GM10266 (cell line): ENCODE results near the gene ITGA11.

ENCODE experiments used
- DNase-seq: peaks from one replicate; pipeline ENCODE4 v3.0.0; 2012; ENCODE audit errors: extremely low spot score
- TF ChIP-seq, protein P1 (sequence below): IDR thresholded peaks from 2 replicates; pipeline ENCODE4 v1.5.1; 2012; ENCODE audit warnings: mild to moderate bottlenecking, low read depth; ENCODE audit not compliant: control insufficient read depth, insufficient read depth; ENCODE audit errors: missing control alignments

ITGA11 gene

DNA sequence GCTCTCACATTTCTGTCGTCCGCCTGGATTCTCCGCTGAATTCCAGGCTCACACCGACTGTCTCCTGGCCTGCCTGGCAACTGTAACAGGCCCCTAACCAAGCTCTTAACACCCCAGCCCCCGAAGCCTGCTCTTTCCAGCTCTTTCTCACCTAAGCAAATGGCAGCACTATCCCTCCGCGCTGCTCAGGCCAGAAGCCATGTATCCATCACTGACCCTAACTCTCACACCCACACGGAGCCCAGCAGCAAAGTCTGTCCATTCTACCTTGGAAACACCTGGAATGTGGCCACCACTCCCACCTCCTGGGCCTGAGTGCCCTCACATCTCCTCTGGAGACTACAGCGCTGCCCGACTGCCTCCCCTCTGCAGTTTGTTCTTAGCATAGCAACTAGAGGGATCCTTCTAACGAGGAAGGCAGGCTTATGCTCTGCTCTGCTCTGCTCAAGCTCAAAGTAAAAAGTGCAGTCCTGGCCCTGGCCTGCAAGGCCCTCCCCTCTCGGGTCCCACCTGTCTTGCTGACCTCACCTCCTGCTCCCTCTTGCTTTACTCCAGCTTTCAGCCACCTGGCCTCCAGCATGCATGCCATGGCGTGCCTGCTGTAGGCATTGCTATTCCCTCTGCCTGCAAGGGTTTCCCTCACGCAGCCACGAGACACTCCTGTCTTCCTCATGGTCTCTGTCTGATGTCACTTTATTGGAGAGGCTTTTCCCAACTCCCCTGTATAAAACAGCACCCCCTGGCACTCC, 127.2 kb downstream of the ITGA11 start:
- no peak for DNase-seq
- TF ChIP-seq, protein P1, sequence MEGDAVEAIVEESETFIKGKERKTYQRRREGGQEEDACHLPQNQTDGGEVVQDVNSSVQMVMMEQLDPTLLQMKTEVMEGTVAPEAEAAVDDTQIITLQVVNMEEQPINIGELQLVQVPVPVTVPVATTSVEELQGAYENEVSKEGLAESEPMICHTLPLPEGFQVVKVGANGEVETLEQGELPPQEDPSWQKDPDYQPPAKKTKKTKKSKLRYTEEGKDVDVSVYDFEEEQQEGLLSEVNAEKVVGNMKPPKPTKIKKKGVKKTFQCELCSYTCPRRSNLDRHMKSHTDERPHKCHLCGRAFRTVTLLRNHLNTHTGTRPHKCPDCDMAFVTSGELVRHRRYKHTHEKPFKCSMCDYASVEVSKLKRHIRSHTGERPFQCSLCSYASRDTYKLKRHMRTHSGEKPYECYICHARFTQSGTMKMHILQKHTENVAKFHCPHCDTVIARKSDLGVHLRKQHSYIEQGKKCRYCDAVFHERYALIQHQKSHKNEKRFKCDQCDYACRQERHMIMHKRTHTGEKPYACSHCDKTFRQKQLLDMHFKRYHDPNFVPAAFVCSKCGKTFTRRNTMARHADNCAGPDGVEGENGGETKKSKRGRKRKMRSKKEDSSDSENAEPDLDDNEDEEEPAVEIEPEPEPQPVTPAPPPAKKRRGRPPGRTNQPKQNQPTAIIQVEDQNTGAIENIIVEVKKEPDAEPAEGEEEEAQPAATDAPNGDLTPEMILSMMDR: no peak

DNA sequence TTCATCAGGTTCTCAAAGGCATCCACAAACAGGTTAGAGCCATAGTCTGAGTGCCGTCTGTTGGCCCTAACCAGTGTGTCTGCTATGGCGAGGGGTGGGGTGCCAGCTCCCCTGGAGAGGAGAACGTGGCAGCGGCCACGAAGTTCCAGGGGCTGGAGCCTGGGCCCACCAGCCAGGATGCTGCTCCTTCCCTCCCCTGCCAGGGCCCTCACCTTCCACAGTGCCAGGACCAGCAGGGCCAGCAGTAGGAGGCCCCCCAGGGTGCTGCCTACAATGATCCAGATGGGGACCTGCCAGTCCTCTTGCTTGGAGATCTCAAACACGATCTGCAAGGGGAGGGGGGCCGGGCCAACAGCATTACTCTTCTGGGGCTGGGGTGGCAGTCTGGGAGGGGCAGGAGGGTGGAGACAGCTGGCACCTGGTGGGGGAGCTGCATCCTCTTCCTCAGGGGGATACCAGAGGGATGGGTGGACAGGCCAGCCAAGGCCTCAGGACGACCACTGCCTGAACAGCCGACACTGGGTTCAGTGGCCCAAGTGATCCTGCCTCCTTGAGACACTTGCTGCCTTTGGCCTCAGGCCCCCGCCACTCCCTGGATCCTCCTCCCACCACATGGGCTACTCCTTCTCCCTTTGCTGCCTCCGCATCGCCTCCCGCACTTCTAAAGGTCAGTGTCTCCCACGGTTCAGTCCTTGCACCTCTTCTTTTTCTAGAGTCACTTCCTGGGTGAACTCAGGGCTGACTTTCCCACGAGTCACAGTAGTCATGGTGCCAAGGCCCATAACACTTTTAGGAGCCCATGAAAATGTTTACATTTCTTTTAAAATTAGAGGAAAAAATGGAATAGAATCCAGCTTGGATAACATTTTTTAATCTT, 128.2 kb downstream of the ITGA11 start:
- no peak for DNase-seq
- TF ChIP-seq, protein P1: no peak

DNA sequence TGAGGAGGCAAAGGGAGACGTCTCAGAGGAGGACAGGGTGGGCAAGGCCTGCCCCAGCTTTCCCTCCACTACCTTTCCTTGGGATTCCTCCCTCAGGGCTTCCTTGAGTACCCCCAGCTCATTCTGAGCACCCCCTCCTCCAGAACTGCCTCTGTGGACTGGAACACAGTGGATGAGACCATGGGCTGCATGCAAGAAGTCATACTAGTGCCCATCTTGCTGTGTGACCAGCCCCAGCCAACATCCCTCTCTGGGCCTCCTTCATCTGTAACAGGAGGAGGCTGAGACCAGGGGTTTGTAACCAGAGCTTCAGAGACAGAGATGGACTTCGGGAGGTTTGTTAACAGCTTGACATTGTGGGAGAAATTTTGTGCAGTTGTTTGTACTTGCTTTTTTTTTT, 128.8 kb downstream of the ITGA11 start:
- no peak for DNase-seq
- TF ChIP-seq, protein P1: no peak

DNA sequence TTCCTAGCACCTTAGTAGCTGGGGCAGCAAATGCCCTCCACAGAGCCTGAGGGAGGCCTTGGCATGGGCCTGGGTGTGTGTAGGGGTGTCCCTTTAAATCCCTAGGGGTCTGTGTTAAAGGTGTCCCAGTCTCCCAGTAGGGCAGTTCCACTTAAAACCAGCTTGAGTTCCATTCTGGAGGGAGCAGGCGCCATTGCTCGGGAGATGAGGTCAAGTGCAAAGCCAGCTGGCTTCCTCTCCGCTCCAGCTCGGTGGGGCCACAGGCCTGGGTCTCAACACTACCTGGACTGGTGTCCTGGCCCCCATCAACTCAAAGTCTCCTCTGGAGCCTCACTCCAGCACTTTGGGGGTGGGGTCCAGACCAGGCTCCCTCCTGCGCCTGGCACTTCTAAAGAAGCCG, 129.2 kb downstream of the ITGA11 start:
- TF ChIP-seq, protein P1: no peak
- no peak for DNase-seq

DNA sequence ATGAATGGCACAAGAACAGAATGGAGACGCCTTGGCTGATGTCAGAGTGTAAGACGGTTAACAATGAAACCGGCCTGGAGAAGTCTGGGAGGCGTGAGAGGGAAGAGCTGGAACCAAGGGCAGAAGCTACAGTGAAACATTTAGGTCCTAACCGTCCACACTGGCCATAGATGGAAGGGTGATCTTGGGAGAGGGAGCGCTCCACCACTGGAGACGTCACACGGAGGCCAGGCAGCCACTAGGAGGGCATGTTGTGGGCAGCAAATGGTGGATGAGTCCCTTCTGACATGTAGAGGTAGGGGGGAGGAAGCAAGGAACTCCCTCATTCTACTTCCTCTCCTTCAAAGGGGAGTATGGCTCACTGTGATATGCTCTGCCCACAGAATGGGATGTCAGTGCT, 130.7 kb downstream of the ITGA11 start:
- DNase-seq: no peak
- TF ChIP-seq, protein P1: no peak

DNA sequence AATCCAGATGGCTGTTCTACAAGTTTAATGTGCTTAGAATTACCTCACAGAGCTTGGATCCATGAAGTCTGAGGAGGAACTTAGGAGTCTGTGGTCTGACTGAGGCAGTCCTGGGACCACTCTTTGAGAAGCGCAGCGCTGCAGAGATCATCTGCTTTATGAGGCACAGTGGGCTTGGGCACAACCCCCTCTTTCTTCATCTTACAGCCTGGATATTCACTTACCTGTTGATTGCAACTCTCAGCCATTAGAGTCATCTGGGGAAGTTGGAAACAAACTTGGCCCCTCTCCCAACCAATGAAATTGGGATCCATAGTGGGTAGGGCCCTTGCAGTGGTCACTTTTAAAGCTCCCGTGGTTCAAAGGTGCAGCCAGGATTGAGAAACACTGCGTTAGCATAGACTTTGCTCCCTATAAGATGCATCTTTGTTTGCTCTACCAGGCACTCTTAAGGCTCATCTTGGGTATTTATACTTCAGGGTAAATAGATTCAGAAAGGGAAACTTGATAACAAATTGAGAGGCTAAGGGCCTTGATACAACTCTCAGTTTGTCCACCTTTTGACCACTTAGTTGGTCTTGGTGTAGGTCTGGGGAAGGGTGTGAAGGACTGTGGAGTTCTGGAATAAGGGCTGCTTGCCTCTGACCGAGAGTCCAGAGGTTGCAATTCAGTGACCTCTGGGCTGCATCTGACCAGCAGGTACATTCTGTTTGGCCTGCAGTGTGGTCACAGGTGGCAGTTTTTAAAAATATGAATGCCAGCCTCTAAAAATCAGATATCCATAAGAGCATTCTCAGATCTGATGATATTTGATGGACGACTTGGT, 131.6 kb downstream of the ITGA11 start:
- no peak for DNase-seq
- TF ChIP-seq, protein P1: no peak
